Cortex of kidney (tissue), 1 donor: ENCODE measurements around the gene TIGD1.
"Not testable (repeated sequence)": the region's sequence is repeated elsewhere in the genome, so short reads cannot be mapped to it uniquely, and the experiment has no call there.

ENCODE experiments used
- DNase-seq: peaks from one replicate; lab custom pipeline; 2025; lab: John Stamatoyannopoulos, UW

Gene TIGD1

DNA sequence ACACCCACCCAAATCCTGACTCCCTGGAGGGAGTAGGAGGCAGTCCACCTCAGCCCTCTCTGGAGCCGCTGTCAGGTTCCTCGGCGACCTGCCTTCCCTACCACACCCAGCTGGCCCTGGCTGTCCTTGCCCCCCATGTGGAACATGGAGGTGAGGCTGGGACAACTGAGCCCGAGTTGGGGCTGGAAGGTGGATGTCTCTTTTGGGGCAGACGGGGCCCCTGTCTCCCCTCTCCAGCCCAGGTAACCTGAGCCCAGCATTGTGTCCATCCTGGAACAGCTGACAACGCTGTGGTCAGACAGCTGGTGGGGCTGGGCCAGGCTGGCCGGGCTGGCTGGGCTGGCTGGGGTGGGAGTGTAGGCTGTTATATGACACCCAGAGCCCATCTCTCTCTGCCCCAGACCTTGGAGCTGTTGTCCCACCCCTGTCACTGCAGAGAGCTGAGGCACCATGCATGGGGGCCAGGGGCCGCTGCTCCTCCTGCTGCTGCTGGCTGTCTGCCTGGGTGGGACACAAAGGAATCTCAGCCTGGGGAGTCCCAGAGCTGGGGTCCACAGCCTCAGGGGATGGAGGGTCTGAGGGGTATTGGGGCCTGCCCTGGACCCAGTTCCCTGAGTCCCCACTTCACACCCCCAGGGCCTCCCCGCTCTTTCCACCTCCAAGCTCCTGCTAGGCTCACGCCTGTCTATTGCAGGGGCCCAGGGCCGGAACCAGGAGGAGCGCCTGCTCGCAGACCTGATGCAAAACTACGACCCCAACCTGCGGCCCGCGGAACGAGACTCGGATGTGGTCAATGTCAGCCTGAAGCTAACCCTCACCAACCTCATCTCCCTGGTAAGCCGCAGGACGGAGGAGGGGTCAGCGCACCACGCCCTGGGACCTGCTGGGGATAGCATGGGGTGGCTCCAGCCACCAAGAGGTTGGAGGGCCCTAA is 10.8 kb downstream of the TIGD1 start, which contains the start of gene CHRNG:
Gene CHRNG, plus strand, starts transcription at position 395 of the 934 bp plus-strand sequence. Its CDS starts 56 bp downstream, at position 451.
- no peak for DNase-seq

DNA sequence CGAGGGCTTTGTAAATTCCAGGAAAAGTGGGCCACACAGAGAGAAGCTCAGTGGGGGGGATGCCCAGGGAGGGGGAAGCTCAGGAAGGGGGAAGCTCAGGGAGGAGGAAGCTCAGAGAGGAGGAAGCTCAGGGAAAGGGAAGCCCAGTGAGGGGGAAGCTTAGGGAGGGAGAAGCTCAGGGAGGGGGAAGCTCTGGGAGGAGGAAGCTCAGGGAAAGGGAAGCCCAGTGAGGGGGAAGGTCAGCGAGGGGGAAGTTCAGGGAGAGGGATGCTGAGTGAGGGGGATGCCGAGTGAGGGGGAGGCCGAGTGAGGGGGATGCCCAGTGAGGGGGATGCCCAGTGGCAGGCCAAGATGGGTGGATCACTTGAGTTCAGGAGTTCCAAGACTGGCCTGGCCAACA is 11.7 kb downstream of the TIGD1 start:
- no peak for DNase-seq

- no peak for DNase-seq
Observed at GRCh38 chr2:232537499-232537898, 12.9 kb downstream of the TIGD1 start.

GRCh38 chr2:232537079-232537478 is 13.3 kb downstream of the TIGD1 start:
- no peak for DNase-seq

GRCh38 chr2:232535761-232536530 is 14.4 kb downstream of the TIGD1 start:
- no peak for DNase-seq

DNA sequence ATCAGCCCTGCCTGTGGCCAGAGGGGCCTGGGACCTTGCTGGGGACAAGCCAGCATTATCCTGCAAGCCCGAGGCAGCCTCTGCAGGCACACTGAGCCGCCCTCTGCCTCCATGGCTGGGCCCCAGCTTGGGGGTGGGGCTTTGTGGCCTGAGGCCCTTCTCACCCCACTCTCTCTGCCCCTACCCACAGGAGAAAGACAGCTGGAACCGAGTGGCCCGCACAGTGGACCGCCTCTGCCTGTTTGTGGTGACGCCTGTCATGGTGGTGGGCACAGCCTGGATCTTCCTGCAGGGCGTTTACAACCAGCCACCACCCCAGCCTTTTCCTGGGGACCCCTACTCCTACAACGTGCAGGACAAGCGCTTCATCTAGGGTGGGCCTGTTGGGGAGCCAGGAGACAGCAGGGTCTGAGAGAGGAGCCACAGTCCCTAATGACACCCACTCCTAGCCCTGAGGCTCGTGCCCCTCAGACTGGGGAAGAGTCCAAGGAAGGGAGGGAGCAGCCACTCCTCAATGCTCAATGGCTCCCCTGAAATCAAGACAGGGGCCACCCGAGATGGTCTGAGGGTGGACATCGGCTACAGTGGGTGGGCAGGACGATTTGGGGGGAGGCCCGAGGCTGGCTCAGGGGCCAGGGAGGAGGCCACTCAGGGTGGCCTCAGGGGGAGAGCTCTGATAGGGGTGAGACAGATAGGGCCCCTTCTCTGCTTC is 15.3 kb downstream of the TIGD1 start:
- no peak for DNase-seq

- DNase-seq: no peak
Observed at GRCh38 chr2:232533944-232534710, 16.2 kb downstream of the TIGD1 start.

GRCh38 chr2:232532821-232533220 is 17.5 kb downstream of the TIGD1 start:
- not testable (repeated sequence) for DNase-seq

DNA sequence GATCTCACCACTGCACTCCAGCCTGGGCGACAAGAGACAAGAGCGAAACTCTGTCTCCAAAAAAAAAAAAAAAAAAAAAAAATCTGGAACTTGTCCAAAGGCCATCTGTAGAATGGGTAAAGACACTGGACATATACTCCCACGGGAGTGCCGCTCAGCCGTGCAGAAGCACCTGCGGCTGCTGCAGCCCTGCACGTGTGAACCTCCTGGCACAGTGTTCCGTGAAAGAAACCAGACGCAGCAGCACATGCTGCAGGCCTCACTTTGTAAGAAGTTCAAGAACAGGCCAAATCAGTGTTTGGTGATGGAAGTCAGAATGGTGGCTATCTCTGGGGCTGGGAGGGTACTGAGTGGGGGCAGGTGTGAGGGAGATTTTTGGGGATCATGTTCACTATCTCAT is 17.9 kb downstream of the TIGD1 start:
- no peak for DNase-seq

DNA sequence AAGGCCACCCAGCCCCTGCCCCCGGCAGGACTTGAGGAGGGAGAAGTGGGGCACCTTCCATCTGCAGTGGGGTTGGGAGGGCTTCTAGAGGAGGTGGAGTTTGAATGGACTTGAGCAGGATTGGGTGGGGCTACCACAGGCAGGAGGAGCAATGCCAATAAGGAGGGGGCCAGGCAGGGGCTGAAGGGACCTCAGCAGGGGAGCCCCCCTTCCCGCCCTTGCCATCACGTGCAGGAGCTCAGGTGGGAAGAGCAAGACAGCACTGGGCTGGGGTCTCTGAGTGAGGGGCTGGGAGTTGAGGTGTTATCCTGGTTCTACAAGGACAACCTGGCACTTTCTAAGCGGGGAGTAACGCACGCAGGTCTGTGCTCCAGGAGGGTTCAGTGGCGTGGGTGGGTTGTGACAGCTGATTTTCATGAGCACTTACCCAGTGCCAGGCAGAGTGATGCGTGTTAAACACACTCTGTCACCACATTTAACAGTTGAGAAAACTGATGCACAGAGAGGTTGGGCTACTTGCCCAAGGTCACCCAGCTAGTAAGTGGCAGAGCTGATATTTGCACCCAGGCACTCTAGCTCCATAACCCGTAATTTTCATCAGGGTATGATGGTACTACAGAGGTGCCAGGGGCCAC is 19.6 kb downstream of the TIGD1 start:
- no peak for DNase-seq

GRCh38 chr2:232529806-232530547 is 20.4 kb downstream of the TIGD1 start:
- DNase-seq: no peak

- no peak for DNase-seq
Observed at GRCh38 chr2:232528746-232529460, 21.5 kb downstream of the TIGD1 start.

DNA sequence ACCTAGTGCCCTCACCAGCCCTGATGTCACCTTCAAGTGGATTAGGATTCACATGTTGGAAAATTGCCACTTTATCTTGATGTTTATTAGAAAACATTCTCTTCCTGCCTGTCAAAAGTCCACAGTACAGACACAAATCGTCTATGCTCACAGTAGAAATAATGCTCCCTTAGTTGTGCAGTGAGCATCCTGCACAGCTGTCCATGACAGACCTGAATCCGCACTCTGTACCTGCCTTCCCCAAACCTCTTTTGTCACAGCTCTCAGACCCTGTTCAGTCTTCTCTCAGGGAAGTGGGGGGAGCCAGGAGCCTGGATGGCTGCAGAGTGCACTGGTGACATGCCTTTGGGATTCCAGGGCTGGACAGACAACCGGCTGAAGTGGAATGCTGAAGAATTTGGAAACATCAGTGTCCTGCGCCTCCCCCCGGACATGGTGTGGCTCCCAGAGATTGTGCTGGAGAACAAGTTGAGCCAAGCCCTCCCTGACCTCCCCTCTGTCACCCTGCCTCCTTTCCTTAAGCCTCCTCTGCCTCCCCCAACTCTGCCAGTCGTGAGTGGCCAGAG is 22.4 kb downstream of the TIGD1 start:
- no peak for DNase-seq

- DNase-seq: no peak
Observed at GRCh38 chr2:232526372-232526941, 23.9 kb downstream of the TIGD1 start.

DNA sequence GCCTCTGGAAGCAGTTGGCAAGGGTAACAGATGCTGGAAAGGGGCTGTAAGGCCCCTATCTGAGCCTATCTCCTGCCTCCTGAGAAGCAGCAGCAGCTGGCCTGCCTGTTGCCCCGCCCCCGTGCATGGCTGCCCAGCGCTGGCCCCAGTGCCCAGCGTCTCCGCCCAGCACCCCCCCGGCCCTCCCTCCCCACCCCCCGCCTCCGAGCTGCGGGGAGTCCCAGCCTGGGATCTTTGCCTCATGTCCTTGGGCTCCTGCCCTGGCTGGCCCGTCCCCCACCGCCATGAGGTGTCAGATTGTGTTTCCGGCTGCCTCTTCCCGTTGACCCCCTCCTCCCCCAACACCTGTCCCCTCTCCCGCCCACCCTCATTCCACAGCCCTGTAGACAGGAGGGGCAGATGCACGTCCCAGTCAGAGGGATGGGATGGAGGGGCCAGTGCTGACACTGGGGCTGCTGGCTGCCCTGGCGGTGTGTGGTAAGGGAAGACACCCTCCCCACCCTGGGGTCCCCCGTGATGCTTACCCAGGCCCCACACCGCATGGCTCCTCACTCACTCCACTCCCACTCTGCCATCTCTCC is 24.5 kb downstream of the TIGD1 start, which contains the start of gene CHRND:
Gene CHRND, plus strand, starts transcription at position 370 of the 581 bp plus-strand sequence. Its CDS starts 56 bp downstream, at position 426.
- DNase-seq: no peak

DNA sequence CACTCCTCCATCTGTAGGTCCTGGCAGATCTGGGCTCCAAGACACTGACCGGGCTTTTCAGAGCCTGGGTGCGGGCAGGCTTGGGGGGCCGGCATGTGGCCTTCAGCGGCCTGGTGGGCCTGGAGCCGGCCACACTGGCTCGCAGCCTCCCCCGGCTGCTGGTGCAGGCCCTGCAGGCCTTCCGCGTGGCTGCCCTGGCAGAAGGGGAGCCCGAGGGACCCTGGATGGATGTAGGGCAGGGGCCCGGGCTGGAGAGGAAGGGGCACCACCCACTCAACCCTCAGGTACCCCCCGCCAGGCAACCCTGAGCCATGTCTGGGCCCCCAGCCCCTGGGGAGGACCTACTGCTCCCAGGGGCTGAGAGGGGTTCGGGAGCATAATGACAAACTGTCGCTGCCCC is 25.2 kb downstream of the TIGD1 start:
- DNase-seq: no peak

DNA sequence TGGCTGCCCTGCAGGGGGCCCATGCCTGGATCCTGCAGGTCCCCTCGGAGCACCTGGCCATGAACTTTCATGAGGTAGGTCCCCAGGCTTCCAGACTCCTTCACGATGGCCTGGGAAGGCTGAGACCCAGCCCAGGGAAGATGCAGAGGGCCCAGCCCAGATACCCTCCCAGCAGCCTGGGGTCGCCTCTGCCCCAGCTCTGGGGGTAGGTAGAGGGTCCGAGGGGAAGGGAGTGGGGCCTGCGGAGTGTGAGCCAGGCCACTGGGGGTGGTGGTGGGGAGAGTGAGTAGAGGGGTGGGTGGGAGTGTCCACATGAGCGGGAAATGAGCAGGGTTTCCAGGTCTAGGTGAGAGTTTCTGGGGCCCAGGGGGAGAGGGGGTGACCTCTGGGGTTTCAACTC is 25.6 kb downstream of the TIGD1 start:
- no peak for DNase-seq
